Lower lobe of right lung (tissue), 2 donors: ENCODE results near the gene EXOG. TPM values are rescaled to one million over a fixed set of nuclear protein-coding genes. Genes with fewer than 3 reads are reported as not detected.

Experiments
- ATAC-seq, 2 donors: fragments of 200-7000 bp; cut with Tn5 transposase; one replicate each; pipeline ENCODE4 v1.9.1; 2020 to 2022; ENCODE audit warnings: mild to moderate bottlenecking in 2 of 2, moderate library complexity in 2 of 2
- DNase-seq: peaks from one replicate; pipeline ENCODE4 v3.0.0-alpha.2; 2020
- H3K27ac ChIP-seq: fragments of 200-600 bp; one replicate; pipeline ENCODE4 v1.8.0; 2022
- H3K27me3 ChIP-seq: fragments of 200-600 bp; one replicate; pipeline ENCODE4 v1.8.0; 2022; ENCODE audit warnings: low read depth
- H3K36me3 ChIP-seq: fragments of 200-600 bp; one replicate; pipeline ENCODE4 v1.8.0; 2022; ENCODE audit warnings: mild to moderate bottlenecking
- H3K4me1 ChIP-seq: fragments of 200-600 bp; one replicate; pipeline ENCODE4 v1.8.0; 2022
- H3K4me3 ChIP-seq: fragments of 200-600 bp; one replicate; pipeline ENCODE4 v1.8.0; 2022; ENCODE audit warnings: mild to moderate bottlenecking
- H3K9me3 ChIP-seq: fragments of 200-600 bp; one replicate; pipeline ENCODE4 v1.8.0; 2022
- CTCF ChIP-seq: fragments of 200-600 bp; IDR thresholded peaks from one replicate; pipeline ENCODE4 v1.8.0; 2022; ENCODE audit warnings: antibody characterized with exemption, mild to moderate bottlenecking
- intact Hi-C: fragments of 100-400 bp; cut with DNase I; formaldehyde crosslinking; loops from one replicate; pipeline ENCODE4 v1.11.0; 2022
- total RNA-seq: library from RNA; stranded (reverse); fragmentation: NEBNext Ultra II Directional; extraction: Animal tissue kit (Norgen Biotek cat#: 25700); gene quantifications from one replicate; pipeline ENCODE4 v1.2.1, GENCODE V29; 2021
- donor health status: DM: no; HTN: yes; CAD: no; lungs with severe emphysema.

The EXOG gene
- total RNA-seq, 1 donor from 2014 or later, result 12.3 TPM

DNA sequence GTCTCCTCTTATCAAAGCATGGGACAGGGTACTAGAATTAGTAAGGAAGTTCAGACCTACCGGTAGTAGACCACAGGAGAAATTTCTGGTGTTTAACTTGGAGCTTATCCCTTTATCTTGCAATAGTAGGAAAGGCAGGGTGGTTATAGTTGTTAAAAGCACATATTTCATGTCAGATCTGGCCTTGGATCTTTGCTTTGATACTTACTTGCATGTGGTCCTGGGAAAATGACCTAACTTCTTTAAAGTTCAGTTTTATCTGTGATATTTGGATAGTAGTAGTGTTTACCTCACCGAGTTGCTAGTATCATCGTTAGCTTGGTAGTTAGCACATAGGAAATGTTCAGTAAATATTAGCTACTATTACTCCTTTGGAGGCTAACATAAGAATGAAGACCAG, 15.4 kb downstream of the EXOG start:
- intact Hi-C loops, result no loop called here
- DNase-seq (no peak), ATAC-seq (no peak)
- H3K9me3 ChIP-seq, result no peaks in the 10 kb centered on the region
- no peak overlapping the region for H3K4me3 ChIP-seq
- no peak for TF ChIP-seq CTCF
- H3K36me3 ChIP-seq, result peaks cover 69% of the 10 kb centered on the region
- H3K27me3 ChIP-seq, result no peaks in the 10 kb centered on the region
- H3K4me1 ChIP-seq, result no peaks in the 10 kb centered on the region
- H3K27ac ChIP-seq, result no peak overlapping the region

DNA sequence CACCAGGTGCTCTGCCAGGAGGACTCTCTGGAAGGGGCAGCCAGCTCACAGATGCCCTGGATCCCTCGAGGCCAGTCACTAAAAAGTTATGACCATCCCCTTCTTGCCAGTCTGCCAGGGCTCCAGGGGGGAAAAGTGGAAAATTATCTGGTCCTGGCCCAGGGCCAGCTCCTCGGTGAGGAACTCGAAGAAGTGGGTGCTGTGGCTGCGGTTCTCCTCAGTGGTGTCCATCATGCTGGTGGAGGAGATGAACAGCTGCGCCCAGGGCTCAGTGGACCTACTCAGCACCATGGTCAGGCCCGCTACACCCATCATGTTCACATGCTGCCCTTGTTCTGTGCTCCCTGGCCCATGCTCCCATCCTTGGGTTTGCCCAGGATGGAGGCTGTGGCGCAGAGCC, 19.2 kb downstream of the EXOG start:
- no peak for DNase-seq
- no peaks in the 10 kb centered on the region for H3K9me3 ChIP-seq
- no peak for ATAC-seq
- no peak overlapping the region for H3K4me3 ChIP-seq
- H3K27ac ChIP-seq, result no peak overlapping the region
- peaks cover 32% of the 10 kb centered on the region for H3K36me3 ChIP-seq
- H3K27me3 ChIP-seq, result no peaks in the 10 kb centered on the region
- no peak for TF ChIP-seq CTCF
- H3K4me1 ChIP-seq, result no peaks in the 10 kb centered on the region
- intact Hi-C loops, result no loop called here

GRCh38 chr3:38516669-38517068, 20.5 kb downstream of the EXOG start:
- no peaks in the 10 kb centered on the region for H3K9me3 ChIP-seq
- H3K4me1 ChIP-seq, result no peaks in the 10 kb centered on the region
- H3K36me3 ChIP-seq, result peaks cover 23% of the 10 kb centered on the region
- DNase-seq (no peak), ATAC-seq (no peak)
- intact Hi-C loops, result no loop called here
- TF ChIP-seq CTCF, result no peak
- H3K4me3 ChIP-seq, result no peak overlapping the region
- no peaks in the 10 kb centered on the region for H3K27me3 ChIP-seq
- H3K27ac ChIP-seq, result no peak overlapping the region

DNA sequence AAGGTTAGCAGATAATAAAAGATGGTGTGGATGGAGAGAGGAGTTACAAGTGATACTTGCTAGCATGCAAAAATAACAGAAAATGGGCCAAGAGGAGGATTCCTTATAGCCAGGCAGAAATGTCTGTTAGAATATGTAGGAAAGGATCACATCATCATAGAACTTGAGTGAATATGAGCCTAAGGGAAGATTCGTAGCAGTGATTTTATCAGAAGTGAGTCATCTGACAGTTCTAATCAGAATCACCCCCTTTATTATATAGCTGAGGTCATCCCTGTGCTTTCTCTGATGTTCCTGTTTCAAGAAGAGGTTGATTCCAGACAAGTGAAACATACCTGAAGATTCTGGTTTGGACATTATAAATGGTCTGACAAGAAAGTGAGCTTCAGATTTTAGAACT, 22.9 kb downstream of the EXOG start:
- DNase-seq (no peak), ATAC-seq (no peak)
- intact Hi-C loops, result no loop called here
- Histone ChIP-seq H3K27me3 (no peaks in the 10 kb centered on the region), H3K4me3 (no peak overlapping the region), H3K27ac (no peak overlapping the region), H3K4me1 (no peaks in the 10 kb centered on the region), H3K36me3 (peaks cover 26% of the 10 kb centered on the region), H3K9me3 (no peaks in the 10 kb centered on the region)
- no peak for TF ChIP-seq CTCF

GRCh38 chr3:38519651-38520050, 23.5 kb downstream of the EXOG start:
- no peak overlapping the region for H3K4me3 ChIP-seq
- DNase-seq (no peak), ATAC-seq (no peak)
- peaks cover 27% of the 10 kb centered on the region for H3K36me3 ChIP-seq
- no peak for TF ChIP-seq CTCF
- H3K4me1 ChIP-seq, result no peaks in the 10 kb centered on the region
- H3K27me3 ChIP-seq, result no peaks in the 10 kb centered on the region
- intact Hi-C loops, result loop anchor here (10.0 kb wide), 1 partner anchor 135 kb away; no protein-coding TSS in a partner anchor
- no peak overlapping the region for H3K27ac ChIP-seq
- H3K9me3 ChIP-seq, result no peaks in the 10 kb centered on the region
